ENCODE measurements around the gene SCCPDH.

The SCCPDH gene

DNA sequence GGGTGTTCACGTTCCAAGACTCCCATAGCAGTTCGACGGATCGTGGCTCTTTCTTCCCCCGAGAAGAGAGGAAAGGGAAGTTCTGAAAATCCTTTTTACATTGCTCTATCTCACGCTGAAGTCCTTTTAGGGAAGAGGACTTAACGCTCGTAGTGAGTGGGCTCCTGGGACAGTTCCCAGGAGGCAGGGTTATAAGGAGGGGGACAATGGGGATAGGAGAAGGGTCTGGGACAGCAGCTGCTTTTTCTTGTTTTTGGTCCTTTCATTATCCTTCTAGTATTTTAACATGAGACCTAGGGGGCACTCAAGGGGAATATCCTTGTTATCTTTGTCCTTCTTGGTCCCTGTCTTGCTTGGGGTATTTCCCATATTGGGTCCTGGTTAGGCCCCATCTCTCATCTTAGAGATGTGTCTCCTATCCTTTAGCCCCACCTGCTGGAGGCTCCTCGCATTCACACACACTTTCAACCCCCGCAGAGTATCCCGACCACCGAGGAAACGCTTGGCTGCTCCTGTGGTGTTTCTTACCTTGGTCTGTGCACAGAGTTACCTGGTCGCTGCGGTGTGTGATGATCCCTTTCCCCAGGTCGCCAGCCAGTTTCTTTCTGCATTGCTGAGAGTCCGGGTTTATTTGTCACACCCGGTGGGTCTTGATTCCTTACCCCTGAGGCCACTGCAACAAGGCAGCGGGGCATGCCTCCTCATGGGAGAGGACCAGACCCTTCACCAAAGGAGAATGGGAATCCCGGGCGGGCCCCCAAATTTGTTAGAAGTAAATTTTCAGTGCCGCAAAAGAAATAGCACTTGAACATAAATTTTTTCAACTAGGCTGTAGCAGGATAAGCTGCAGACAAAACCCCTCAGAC is 29.7 kb downstream of the SCCPDH start:
- no peak for DNase-seq

DNA sequence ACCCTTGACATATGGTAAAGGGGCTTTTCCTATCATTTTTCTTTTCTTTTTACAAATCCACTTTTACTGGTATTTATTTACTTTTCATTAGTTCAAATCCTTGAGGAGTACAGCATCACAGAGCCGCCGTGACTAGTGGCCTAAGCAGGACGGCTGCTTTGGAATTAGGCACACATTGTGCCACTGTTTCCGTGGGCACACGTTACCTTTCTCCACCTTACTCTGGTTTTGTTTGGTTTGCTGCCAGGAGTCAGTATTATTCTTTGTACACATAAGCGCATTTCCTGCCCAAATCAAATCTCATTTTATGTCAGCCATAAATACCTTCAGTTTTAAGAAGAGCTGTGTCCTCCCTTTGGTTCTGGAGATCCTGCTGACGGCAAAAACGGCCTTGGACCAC is 31.2 kb downstream of the SCCPDH start:
- DNase-seq: no peak

DNA sequence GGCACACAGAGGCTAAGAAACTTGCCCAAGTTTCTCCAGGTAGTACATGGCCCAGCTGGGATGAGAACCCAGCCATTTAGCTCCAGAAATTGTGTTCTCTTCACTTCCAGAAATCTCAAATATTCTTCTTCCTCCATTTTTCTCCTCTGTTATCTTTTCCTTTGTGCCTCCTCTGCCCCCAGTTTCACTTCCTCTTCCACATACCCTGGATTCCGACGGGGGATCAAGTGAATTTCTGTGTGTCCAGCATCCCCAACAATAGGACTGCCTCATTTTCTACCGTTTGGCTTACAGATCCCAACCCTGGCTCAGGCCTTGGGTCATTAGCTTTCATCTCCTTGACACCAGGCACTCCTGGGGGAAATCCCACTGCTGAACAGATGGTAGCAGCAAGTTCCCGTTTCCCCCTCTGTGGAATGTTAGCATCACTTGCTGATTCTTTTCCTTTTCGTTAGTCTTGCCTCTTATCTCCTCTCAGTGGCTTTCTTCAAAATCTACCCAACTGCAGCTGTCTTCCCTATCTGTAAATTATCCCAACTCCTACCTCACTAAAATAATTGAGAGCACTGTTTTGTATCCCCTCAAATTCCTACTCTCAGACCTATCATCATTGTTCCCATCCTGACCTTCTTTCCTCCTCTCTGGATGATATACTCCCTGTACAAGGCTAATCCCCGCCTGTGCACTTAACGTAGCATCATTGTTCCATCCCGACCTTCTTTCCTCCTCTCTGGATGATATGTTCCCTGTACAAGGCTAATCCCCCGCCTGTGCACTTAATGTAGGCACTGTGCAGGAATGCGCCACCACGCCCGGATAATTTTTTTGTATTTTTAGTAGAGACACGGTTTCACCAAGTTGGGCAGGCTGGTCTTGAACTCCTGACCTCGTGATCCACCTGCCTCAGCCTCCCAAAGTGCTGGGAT is 36.5 kb downstream of the SCCPDH start:
- DNase-seq: no peak

DNA sequence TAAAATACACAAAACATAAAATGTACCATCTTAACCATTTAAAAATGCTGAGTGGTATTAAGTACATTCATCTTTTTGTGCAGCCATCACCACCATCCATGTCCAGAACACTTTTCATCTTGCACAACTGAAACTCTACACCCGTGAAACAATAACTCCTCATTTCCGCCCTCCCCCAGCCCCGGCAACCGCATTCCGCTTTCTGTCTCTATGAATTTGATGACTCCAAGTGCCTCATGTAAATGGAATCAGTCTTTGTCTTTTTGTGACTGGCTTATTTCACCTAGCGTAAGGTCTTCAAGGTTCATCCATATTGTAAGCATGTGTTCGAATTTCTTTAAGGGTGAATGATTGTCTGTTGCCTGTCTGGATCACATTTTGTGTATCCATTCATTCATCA is 37.2 kb downstream of the SCCPDH start:
- DNase-seq: no peak

DNA sequence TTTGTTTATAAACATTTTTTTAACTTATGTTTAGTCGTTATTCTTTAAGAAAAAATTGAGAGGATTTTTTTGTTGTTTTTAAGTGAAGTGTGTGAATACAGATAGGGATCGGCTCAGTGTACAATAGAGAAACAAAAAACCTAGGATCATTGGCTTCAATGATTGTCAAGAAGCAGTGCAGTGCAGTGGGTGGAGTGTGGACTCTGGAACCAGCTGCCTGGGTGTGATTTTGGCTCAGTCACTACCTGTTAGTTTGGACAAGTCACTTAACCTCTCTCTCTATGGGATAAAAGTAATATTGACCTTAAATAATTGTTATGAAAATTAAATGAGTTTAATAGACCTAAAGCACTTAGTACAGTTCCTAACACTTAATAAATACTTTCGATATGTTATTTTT is 41.3 kb downstream of the SCCPDH start:
- DNase-seq: no peak

DNA sequence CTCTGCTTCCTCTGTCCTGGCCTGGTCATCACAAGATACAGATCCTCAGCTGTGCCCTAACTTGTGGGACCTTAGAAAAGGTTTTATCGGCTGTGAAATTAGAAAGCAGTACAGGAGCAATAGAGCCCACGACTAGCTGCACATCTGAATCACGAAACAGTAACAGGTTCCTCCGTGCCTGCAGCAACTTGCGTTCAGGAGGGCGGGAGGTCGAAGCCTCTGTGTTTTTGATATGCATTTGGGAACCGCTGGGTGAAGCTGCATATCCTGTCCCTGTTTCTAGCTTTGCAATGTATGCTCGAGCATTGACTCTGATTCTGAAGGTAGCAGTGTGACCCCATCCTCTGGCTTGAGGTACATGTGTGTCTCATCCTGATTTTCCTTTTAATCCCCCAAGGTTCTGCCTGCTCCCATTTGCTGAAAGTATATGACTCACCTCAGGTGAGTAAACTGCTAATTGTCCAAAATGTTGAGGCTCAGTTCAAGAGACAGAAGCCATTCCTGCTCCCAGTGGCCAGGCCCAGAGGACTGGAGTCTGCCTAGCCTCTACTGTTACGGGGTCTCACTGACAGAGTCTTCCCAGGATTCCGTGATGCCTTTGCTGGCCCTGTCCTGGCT is 44.3 kb downstream of the SCCPDH start:
- no peak for DNase-seq

DNA sequence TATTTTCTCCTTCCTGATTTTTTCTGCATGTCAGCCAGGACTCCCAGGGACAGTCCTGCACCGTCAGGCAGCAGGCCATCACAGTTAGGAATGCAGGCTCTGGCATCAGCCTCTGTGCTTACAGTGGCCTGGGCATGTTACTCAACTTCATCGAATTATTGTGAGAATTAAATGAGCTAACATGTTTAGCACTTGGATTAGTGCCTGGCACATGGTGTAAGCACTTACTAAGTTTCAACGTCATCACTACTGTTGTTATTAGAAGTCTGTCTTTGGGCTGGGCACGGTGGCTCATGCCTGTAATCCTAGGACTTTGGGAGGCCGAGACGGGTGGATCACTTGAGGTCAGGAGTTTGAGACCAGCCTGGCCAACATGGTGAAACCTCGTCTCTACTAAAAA is 45.1 kb downstream of the SCCPDH start:
- no peak for DNase-seq

DNA sequence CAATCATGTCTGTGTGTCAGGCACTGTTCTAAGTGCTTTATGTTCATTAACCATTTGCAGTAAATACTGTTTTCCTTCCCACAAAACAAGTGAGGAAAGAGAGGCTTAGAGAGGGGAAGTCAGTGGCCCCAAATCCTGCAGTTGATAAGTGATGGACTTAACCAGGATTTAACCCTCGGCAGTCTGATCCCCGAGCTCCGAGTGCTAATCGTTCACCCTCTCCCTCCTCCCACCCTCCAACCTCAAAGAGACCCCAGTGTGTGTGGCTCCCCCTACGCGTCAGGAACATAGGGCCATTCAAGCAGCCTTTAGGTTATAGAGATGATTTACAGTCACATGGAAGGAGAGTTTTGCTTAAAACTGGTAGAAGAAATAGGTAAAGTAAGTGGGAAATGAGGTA is 47.2 kb downstream of the SCCPDH start:
- DNase-seq: no peak

DNA sequence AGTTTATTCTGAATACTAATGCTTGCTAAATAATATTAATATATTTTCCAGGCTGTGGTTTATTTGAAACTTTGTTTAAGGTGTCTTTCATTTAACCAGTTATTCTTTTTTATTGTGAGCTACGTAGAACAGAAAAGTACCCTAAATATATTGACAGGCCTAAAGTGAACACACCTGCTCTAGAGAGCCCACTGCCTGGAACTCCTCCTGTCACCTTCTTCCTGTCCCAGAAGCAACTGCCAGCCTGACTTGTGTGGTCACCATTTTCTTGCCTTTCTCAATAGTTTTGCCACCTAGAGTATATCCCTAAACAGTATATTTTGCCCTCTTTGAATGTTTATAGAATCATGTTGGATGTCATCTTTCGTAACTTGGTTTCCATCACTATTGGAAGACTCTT is 48.5 kb downstream of the SCCPDH start:
- no peak for DNase-seq

DNA sequence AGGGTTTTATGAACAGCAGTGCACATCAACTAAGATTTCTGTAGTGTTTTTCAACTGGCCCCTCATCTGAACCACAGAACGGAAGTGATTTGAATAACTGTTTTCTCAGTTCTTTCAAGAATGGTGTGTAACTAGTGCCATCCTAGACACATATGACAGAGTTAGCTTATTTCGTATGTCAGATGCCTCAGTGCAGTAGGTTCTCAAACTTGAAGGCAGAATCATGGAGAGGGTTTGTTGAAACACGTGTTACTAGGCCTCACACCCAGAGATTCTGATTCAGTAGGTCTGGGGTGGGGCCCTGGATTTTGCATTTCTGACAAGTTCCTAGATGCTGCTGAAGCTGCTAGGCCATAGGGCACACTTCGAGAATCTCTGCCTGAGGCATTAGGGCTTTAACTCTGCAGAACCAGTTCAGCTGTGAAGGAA is 49.0 kb downstream of the SCCPDH start:
- DNase-seq: no peak

DNA sequence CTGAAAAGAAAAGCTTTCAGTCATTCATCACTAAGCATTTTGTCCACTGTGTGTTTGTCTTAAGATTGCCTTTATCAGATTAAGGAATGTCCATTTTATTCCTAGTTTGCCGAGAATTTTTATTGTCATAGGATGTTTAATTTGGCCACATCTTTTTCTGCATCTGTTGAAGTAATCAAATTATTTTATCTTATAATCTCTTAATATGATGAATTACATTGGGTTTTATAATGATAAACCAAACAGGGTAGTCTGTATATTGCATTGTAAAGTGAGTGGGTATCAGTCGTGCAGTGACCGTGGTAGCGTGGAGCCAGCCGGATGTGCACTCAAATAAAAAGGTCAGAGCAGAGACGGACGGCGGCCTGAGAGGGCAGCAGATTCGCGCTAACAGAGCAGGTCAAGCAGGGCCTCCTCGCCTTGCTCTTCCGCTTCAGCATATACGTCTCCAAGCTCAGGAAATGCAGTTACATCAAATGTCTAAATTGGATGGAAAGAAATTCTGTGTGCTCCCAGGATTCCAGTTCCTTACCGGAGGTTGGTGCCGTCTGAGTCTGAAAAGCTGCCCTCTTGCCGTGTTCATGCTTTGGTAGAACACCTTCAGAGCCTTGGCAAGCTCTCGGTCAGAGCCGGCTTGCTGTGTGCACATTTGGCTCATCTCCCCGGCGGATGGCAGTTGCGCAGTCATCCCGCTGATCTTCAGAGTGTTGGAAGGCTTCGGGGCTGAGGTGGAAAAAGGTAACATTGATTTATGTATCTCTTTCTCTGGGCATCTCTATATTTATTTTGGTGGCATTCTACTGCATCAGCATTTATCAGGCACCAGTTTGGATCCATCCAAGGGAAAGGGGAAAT is 51.5 kb downstream of the SCCPDH start:
- peak; percentile 73 to 80 for DNase-seq

DNA sequence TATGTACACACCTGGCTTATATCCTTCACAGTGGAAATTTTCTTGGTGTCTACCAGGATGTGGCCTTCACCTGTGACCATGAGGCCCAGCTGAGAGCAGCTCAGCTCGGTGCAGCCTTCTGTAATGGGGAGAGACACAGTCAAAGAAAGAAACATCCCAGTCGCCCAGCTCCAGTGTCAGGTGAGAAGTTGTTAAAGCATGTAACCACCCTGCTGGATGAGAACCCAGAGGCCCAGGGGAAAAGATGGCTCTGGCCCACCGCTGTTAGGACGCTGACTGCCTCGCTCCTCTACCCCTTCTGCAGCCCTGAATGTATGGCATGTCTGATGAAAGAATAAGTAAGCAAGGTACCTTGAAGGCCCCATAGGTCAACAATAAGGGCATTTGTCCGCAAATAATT is 52.7 kb downstream of the SCCPDH start:
- DNase-seq: no peak

DNA sequence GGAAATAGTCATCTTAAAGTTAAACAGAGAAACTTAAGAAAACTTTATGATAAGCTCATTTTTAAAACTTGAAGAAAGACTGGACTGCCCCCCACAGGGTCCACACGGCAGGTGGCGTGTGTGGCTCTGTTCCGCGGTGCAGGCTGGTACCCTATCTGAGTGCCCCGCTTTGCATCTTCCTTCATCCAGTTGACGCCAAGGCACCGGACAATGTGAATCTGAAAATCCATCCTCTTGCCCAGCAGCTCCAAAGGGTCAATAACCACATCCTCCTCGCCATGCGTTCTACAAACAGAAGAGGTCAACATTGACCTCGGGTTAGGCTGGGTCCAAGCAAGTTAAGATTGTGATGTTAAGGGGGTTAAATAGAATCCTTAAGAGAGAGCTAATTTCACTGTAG is 54.5 kb downstream of the SCCPDH start:
- DNase-seq: no peak

DNA sequence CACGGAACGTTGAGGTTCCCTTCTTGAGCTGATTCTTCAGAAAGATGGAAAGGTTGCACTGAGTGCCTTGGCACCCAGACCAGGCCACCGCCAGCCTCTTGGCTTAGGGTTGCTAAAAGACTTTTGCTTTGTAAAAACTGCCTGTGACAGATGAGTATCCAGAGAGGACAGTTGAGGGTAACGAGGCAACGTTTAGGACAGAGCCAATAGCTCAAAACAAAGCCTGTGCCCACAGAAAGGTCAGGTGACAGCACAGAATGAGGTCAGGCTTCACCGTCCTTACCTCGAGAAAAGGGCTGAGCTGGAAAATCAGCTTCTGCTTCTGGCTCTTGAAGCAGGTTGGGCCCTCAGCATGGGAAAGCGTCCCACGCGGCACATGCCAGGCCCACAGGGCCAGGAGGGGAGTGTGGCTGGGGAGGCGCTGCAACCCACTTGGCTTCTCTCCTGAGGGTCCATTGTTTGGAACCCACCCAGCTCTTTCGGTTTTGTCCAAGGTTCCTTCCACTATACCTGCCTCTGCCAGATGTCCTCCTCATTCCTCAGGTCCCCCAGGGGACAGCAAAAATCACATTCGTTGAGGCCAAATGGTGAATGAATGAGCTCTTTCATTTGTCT is 55.5 kb downstream of the SCCPDH start:
- DNase-seq: no peak

DNA sequence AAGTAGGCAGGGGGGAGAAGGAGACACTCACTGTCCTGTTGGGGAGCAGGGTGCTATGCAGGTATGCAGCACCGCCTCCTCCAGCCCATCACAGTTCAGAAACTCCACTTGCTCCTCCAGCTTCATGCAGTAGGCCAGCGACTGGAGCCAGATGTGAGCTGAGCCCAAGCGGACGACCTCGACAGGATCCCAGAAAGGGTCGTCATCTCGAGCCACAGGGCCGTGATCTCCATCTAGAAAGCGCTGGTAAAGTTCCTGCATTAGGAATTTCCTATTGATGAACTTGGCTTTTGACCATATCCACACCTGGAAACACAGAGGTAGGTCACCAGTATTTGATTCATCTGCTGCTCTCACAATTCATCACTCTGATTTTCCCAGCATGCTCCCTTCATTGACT is 56.1 kb downstream of the SCCPDH start:
- DNase-seq: no peak

DNA sequence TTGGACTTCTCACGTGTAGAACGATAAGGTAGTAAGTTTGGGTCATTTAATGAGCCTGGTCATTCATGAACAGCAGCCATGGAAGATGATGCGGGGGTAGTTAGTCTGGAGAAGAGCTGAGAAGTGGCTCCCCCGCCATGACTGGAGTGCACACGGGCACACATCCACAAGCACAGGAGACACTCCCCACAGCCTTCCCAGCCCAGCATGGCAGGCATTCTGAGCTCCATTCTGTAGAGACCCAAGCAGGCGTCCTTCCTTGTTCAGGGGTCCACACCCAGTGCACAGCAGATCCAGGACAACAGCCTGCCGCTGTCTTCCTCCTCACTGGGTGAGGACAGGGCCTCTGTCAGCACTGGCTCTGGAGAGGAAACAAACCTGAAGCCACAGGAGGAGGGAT is 57.0 kb downstream of the SCCPDH start:
- no peak for DNase-seq

DNA sequence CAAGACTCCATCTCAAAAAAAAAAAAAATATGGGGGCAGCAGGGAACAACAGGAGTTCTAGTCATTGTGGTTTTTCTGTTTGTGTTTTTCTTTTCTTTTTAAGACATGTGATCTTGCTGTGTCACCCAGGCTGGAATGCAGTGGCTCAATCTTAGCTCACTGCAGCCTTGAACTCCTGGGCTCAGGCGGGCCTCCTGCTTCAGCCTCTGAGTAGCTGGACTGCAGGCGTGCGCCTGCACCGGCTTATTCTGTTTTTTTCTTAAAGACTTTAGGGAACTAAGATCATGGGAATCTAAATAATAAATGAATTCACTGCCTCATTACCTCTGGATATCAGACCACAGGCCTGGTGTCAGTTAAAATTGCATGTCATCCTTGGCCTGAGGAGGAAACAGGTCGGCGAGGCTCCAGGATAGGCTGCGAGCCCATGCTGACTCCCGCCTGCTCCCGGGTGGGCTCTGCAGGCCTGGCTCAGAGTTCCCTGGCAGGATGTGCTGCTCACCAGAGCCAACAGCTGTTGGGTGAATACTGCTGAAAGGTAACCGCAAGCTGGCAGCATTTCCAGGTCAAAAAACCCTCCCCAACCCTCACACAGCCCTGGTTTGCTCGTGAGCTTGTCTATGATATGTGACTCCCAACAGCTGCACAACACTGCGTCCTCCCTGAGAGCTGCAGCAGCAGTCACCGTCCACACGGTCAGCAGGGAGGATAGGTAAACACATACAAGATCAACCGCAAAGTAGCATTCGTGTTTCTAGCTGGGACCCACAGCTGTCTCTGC is 58.1 kb downstream of the SCCPDH start:
- no peak for DNase-seq

DNA sequence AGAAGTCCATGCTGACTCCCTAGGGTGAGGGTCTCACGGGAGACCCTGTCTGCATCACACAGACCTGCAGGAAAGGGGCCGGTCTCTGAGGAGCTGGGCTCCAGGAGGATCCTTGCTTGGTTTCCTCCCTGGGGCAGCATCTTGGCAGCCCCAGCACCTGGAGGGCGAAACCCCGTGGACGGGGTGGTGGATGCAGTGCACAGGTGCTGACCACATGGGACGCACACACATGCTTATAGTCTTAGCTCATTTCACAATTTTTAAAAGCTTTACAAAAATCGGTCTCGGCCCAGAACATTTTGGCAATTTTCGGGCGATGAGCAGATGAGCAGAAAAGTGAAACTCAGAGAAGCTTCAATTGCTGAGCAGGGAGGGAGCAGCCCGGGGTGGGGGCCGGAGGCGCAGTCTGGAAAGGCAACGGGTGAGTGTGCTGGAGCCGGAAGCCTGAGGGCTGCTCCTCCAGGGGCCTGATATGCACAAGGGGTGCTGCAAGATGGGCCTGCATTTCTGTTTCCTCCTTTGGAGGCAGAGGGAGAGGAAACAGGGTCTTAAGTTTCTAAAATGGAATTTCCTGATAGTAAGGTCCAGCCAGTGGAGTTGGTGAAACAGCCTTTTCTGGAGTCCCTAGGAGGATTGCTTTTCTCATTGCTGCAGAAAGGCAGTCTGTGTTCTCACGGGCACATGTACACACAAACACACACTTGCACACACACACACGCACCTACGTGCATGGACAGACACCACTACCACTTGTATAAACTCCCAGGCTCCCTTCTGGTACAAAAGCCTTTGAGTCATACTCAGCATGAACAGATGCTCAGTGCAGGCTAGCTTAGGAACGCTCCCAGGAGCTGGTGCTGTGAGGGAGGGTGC is 60.6 kb downstream of the SCCPDH start:
- DNase-seq: no peak

DNA sequence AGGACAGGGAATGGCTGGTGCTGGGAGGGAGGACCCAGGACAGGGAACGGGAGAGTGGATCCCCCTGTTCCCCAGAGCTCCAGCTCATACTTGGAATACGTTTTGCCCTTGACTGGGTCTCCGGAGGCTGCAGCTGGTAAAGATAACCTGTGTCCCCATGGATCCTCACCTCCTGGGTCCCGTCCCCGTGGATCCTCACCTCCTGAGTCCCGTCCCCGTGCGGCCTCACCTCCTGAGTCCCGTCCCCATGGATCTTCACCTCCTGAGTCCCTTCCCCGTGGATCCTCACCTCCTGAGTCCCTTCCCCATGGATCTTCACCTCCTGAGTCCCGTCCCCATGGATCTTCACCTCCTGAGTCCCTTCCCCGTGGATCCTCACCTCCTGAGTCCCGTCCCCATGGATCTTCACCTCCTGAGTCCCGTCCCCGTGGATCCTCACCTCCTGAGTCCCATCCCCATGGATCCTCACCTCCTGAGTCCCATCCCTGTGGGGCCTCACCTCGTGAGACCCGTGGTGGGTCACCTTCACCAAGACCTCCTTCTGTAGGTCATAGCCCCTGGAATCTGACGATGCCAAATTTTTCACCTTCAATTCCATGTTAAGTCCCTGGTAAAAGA is 61.4 kb downstream of the SCCPDH start:
- no peak for DNase-seq
